Body of pancreas (tissue), 4 donors: ENCODE data around the gene WBP1. TPM values are rescaled to one million over a fixed set of nuclear protein-coding genes. Genes with fewer than 3 reads are reported as not detected.

Source experiments
- ATAC-seq: fragments of 150-250 bp; one replicate; pipeline ENCODE4 v1.9.1; 2016
- DNase-seq, 4 donors: peaks; one replicate each; pipeline ENCODE4 v3.0.0-alpha.2; 2019
- H3K27ac ChIP-seq, 4 donors: fragments of 200-600 bp; sonication (generic); 1 replicate in 3 of 4; 2 replicates in 1 of 4; pipeline versions ENCODE4 v1.5.1 to v1.6.1; 2016 to 2019; ENCODE audit warnings: mild to moderate bottlenecking in 1 of 4, mixed read lengths in 1 of 4, moderate library complexity in 1 of 4
- H3K27me3 ChIP-seq, 2 donors: fragments of 200-600 bp; sonication (generic); one replicate each; pipeline ENCODE4 v1.6.0; 2016; ENCODE audit warnings: mild to moderate bottlenecking in 1 of 2
- H3K36me3 ChIP-seq, 2 donors: fragments of 200-600 bp; sonication (generic); replicated peaks in 1 of 2; 2 replicates each; pipeline ENCODE4 v1.5.1; 2016; ENCODE audit warnings: low read depth in 2 of 2; ENCODE audit not compliant: insufficient read depth in 1 of 2
- H3K4me1 ChIP-seq: fragments of 200-600 bp; sonication (generic); one replicate; pipeline ENCODE4 v1.6.0; 2016
- H3K4me3 ChIP-seq, 2 donors: fragments of 200-600 bp; sonication (generic); 1 replicate in 1 of 2; 2 replicates in 1 of 2; pipeline ENCODE4 v1.5.1; 2016 to 2019
- H3K9me3 ChIP-seq, 3 donors: fragments of 200-600 bp; sonication (generic); 1 replicate in 2 of 3; 2 replicates in 1 of 3; pipeline ENCODE4 v1.5.1; 2016
- CTCF ChIP-seq, 7 experiments: fragments of 450-650 bp in 4 of 7; fragments of 200-600 bp in 3 of 7; sonication (generic) in 3 of 7; IDR thresholded peaks; one replicate each; pipeline ENCODE4 v1.5.1; 2016 to 2019; ENCODE audit warnings: antibody characterized with exemption in 7 of 7
- POLR2A ChIP-seq, 3 donors: fragments of 450-650 bp; IDR thresholded peaks; one replicate each; pipeline ENCODE4 v1.6.1; 2016; ENCODE audit warnings: antibody characterized with exemption in 3 of 3, mild to moderate bottlenecking in 2 of 3
- WGBS, 2 donors: methylation state at CpG; one replicate each; pipeline ENCODE4 v1.1.5; 2017; 5-methylcytosine and 5-hydroxymethylcytosine counted together
- intact Hi-C: fragments of 100-400 bp; cut with DNase I; formaldehyde crosslinking; loops from one replicate; pipeline ENCODE4 v1.15.1; 2023
- total RNA-seq, 2 donors: library from RNA; depleted of rRNA; stranded (reverse); fragments of >200 nt; gene quantifications; one replicate each; pipeline ENCODE4 v1.1.0, GENCODE V29; 2016

WBP1 gene
- total RNA-seq, 2 donors from 2014 or later = 35.3 to 56.3 TPM

DNA sequence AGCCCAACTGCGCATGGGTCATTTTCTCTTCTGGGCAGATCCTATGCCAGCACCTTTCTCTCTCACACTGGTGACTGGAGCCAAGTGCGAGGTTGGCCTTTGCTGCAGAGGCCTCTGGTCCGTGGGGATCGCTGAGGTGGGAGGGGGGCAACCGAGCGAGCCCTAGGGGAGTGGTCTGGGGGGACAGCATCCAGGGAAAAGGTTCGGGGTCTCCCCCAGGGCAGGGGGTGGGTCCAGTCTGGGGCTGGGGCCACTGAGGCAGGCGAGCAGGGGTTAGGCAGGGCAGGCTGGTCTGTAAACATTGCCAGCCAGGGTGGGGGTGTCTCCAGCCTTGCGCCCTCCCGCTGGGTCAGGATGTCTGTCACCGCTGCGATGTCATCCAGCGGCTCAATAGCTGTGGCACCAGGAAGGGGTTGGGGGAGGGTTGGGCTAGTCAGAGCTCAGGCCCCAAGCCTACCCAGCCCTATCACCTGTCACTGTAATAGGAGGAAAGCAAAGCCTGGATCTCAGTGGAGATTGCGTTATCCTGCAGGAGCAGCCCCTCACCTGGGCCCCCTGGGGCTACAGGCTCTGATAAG is 32.0 kb upstream of the WBP1 start:
- 72 to 79% methylated on average over 10 to 13 of the region's 14 CpGs for WGBS, 2 donors
- H3K4me1 ChIP-seq = peaks cover 9% of the 10 kb centered on the region
- H3K27ac ChIP-seq = no peak overlapping the region
- no peak for TF ChIP-seq CTCF (IDR thresholded peaks at IDR 0.05)
- no peak for TF ChIP-seq POLR2A (IDR thresholded peaks at IDR 0.05)
- no peak overlapping the region for H3K4me3 ChIP-seq
- intact Hi-C loops = no loop called here
- no peak for ATAC-seq
- H3K9me3 ChIP-seq = no peaks in the 10 kb centered on the region
- H3K27me3 ChIP-seq = no peaks in the 10 kb centered on the region
- DNase-seq = no peak
- peaks cover 18 to 28% of the 10 kb centered on the region in 2 donors for H3K36me3 ChIP-seq

- no peak for ATAC-seq
- no peak for TF ChIP-seq POLR2A (IDR thresholded peaks at IDR 0.05)
- Histone ChIP-seq H3K36me3 (peaks cover 18 to 37% of the 10 kb centered on the region in 2 donors), H3K9me3 (no peaks in the 10 kb centered on the region), H3K27me3 (no peaks in the 10 kb centered on the region), H3K27ac (no peak overlapping the region), H3K4me3 (no peak overlapping the region), H3K4me1 (no peaks in the 10 kb centered on the region)
- no peak for DNase-seq
- 92 to 97% methylated on average over 1 to 3 of the region's 3 CpGs for WGBS, 2 donors
- intact Hi-C loops = no loop called here
Measured at GRCh38 chr2:74427551-74427950, 30.7 kb upstream of the WBP1 start.

DNA sequence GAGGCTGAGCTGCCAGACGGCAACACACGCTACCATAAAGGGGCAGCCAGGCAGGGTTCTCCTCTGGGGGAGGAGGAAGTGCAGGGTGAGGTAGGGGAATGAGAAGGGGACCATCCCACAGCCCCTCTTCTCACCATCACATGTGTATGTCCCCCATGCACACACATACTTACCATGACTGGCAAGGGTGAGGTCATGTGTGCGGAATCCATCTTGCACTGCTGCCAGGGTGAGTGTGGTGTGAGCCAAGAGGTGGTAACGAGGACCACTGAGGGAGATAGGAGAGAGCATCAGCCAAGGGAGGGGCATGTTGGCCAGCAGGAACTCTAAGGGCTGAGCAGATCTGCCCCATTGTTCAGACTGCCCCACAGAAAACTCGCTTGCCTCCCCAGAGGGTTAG is 29.6 kb upstream of the WBP1 start:
- H3K27me3 ChIP-seq = no peaks in the 10 kb centered on the region
- H3K36me3 ChIP-seq = peaks cover 18 to 37% of the 10 kb centered on the region in 2 donors
- H3K4me3 ChIP-seq = no peak overlapping the region
- no peak for ATAC-seq
- intact Hi-C loops = no loop called here
- TF ChIP-seq POLR2A (IDR thresholded peaks at IDR 0.05) (no peak), CTCF (IDR thresholded peaks at IDR 0.05) (no peak)
- no peak overlapping the region for H3K27ac ChIP-seq
- WGBS, 2 donors = 84 to 94% methylated on average over 5 of the region's 5 CpGs
- H3K9me3 ChIP-seq = no peaks in the 10 kb centered on the region
- H3K4me1 ChIP-seq = no peaks in the 10 kb centered on the region
- DNase-seq = no peak

- TF ChIP-seq CTCF (IDR thresholded peaks at IDR 0.05) (no peak), POLR2A (IDR thresholded peaks at IDR 0.05) (no peak)
- intact Hi-C loops = no loop called here
- WGBS, 2 donors = 83 to 87% methylated on average over 16 of the region's 18 CpGs
- Histone ChIP-seq H3K4me3 (no peak overlapping the region), H3K36me3 (peaks cover 18 to 37% of the 10 kb centered on the region in 2 donors), H3K9me3 (no peaks in the 10 kb centered on the region), H3K27ac (no peak overlapping the region), H3K27me3 (no peaks in the 10 kb centered on the region), H3K4me1 (no peaks in the 10 kb centered on the region)
- ATAC-seq (no peak), DNase-seq (no peak)
Measured at GRCh38 chr2:74429487-74430451, 28.5 kb upstream of the WBP1 start.

DNA sequence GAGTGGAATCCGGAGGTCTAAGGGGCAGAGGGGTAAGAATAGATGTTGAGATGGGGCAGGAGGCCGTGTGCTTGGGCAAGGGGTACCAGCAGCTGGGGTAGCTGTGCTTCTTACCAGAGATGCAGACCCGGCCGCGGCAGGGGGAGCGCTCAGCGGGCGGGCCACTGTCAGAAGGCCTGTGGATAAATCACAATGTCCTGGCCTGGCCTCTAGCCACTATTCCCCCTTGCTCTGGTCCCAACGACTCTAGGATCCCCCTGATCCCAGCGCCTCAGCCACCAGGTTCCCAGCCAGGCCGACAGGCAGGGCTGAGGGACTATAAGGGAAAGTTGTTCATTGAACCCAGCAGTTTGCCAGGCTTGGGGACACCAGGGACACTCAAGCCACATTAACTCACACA is 27.7 kb upstream of the WBP1 start:
- TF ChIP-seq CTCF (IDR thresholded peaks at IDR 0.05) (no peak), POLR2A (IDR thresholded peaks at IDR 0.05) (no peak)
- Histone ChIP-seq H3K4me1 (no peaks in the 10 kb centered on the region), H3K27me3 (no peaks in the 10 kb centered on the region), H3K4me3 (no peak overlapping the region), H3K27ac (no peak overlapping the region), H3K9me3 (no peaks in the 10 kb centered on the region), H3K36me3 (peaks cover 18 to 37% of the 10 kb centered on the region in 2 donors)
- 85 to 92% methylated on average over 8 to 11 of the region's 11 CpGs for WGBS, 2 donors
- ATAC-seq (no peak), DNase-seq (no peak)
- intact Hi-C loops = no loop called here
